HUES64 (cell line): Measurements from ENCODE around the gene PDXDC1.
"Not testable (repeated sequence)": the region's sequence is repeated elsewhere in the genome, so short reads cannot be mapped to it uniquely, and the experiment has no call there.

Experiments
- H3K27ac ChIP-seq: 2 replicates; pipeline ENCODE4 v1.7.0; 2013; ENCODE audit warnings: low read depth, low read length, inconsistent platforms
- H3K27me3 ChIP-seq: 2 replicates; pipeline ENCODE4 v1.6.1; 2013; ENCODE audit warnings: mild to moderate bottlenecking, low read length; ENCODE audit not compliant: insufficient read depth
- H3K36me3 ChIP-seq: 2 replicates; pipeline ENCODE4 v1.6.1; 2013; ENCODE audit warnings: mild to moderate bottlenecking, low read length; ENCODE audit not compliant: insufficient read depth
- H3K4me1 ChIP-seq: 2 replicates; pipeline ENCODE4 v1.6.1; 2013; ENCODE audit warnings: mild to moderate bottlenecking, low read length, moderate library complexity; ENCODE audit not compliant: insufficient read depth
- H3K4me3 ChIP-seq: 2 replicates; pipeline ENCODE4 v1.5.1; 2013; ENCODE audit warnings: mild to moderate bottlenecking, low read length, moderate library complexity
- H3K9ac ChIP-seq: 2 replicates; pipeline ENCODE4 v1.6.1; 2013; ENCODE audit warnings: mild to moderate bottlenecking, low read depth, low read length
- H3K9me3 ChIP-seq: 2 replicates; pipeline ENCODE4 v1.6.1; 2013; ENCODE audit warnings: low read depth, low read length; ENCODE audit not compliant: insufficient read depth
- WGBS: fragments of 150-250, 120-280 bp; methylation state at CpG from one replicate; pipeline ENCODE4 v1.1.7; 2013; ENCODE audit warnings: missing lambda C conversion rate; 5-methylcytosine and 5-hydroxymethylcytosine counted together

The PDXDC1 gene

DNA sequence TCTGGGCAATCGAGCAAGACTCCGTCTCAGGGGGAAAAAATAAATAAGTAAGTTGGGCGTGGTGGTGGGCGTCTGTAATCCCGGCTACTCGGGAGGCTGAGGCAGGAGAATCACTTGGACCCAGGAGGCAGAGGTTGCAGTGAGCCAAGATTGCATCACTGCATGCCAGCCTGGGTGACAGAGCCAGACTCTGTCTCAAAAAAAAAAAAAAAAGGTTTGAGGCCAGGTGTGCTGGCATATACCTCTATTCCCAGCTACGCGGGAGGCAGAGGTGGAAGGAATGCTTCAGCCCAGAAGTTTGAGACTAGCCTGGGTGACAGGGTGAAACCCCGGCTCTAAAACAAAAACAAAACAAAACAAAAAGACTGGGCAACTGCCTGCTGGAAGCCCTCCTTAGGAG, 70.4 kb downstream of the PDXDC1 start:
- not testable (repeated sequence) for H3K27me3 ChIP-seq, H3K27ac ChIP-seq, H3K9ac ChIP-seq, H3K4me1 ChIP-seq, H3K4me3 ChIP-seq, H3K9me3 ChIP-seq
- peaks cover 26% of the 10 kb centered on the region for H3K36me3 ChIP-seq
- WGBS, result 97% methylated on average over 9 of the region's 9 CpGs

DNA sequence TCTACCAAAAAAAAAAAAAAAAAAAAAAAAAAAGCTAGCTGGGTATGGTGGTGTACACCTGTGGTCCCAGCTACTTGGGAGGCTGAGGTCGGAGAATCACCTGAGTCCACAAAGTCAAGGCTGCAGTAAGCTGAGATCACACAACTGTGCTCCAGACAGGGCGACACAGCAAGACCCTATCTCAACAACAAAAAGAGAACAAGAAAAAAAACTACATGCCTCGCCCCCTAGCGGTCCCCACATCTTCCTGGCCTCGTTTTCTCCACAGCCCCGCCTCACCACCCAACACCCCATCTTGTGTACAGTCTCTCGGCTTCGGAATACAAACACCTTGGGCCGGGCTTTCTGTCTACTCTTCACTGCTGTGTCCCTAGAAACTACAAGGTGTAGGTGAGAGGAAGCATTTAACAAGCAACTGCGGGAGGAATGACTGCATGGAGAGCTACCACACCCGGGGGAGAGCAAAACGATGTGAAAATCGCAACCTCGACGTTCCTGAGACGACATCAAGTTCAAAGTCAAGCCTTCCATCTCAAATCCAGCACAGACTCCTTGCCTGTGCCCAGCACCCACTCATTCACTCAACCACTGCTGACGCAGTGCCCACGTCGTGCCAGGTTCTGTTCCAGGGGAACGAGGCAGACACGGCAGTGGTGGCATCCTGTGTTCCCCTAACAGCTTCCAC, 72.0 kb downstream of the PDXDC1 start:
- no peak overlapping the region for H3K27ac ChIP-seq
- no peaks in the 10 kb centered on the region for H3K27me3 ChIP-seq
- H3K4me3 ChIP-seq, result no peak overlapping the region
- no peak overlapping the region for H3K9ac ChIP-seq
- H3K36me3 ChIP-seq, result peaks cover 13% of the 10 kb centered on the region
- H3K9me3 ChIP-seq, result no peaks in the 10 kb centered on the region
- H3K4me1 ChIP-seq, result no peaks in the 10 kb centered on the region
- WGBS, result 94% methylated on average over 21 of the region's 21 CpGs

DNA sequence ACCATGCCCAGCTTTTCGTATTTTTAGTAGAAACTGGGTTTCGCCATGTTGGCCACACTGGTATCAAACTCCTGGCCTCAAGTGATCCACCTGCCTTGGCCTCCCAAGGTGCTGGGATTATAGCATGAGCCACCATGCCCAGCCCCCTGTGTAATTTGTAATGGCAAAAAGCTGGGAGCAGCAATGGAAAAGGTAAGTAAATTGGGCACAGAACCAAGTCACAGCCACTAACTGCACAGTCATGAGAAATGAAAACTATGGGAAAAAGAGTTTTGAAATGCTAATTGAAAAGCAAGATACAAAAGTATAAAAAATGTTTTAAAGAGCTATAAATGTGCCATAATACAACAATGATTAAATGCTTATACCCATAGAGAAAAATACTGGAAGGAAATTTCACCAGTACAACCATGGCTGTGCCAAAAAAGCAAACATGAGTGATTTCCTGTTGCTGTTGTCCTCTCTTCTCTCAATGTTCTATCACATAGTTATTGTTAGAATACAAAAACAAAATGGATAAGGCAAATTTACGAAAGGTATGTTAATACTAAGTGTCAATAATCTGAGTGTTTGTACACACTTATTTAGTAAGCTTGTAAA, 74.9 kb downstream of the PDXDC1 start:
- WGBS, result 97% methylated on average over 3 of the region's 3 CpGs
- Histone ChIP-seq H3K4me3 (no peak overlapping the region), H3K27ac (no peak overlapping the region), H3K9me3 (no peaks in the 10 kb centered on the region), H3K9ac (no peak overlapping the region), H3K27me3 (no peaks in the 10 kb centered on the region), H3K36me3 (peaks cover 7% of the 10 kb centered on the region), H3K4me1 (no peaks in the 10 kb centered on the region)

DNA sequence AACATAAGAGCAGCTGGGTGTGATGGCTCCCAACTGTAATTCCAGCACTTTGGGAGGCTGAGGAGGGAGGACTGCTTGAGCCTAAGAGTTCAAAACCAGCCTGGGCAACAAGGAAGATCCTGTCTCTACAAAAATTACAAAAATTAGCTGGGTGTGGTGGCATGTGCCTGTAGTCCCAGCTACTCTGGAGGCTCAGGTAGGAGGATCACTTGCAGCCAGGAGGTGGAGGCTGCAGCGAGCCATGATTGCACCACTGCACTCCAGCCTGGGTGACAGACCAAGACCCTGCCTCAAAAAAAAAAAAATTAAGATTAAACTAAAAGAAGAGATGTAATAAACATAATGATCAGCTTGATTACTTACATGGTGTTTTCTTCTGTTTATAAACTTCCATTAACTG, 75.6 kb downstream of the PDXDC1 start:
- not testable (repeated sequence) for H3K27me3 ChIP-seq, H3K4me1 ChIP-seq, H3K4me3 ChIP-seq, H3K9ac ChIP-seq, H3K36me3 ChIP-seq, H3K27ac ChIP-seq, H3K9me3 ChIP-seq
- 100% methylated on average over 1 of the region's 1 CpG for WGBS

DNA sequence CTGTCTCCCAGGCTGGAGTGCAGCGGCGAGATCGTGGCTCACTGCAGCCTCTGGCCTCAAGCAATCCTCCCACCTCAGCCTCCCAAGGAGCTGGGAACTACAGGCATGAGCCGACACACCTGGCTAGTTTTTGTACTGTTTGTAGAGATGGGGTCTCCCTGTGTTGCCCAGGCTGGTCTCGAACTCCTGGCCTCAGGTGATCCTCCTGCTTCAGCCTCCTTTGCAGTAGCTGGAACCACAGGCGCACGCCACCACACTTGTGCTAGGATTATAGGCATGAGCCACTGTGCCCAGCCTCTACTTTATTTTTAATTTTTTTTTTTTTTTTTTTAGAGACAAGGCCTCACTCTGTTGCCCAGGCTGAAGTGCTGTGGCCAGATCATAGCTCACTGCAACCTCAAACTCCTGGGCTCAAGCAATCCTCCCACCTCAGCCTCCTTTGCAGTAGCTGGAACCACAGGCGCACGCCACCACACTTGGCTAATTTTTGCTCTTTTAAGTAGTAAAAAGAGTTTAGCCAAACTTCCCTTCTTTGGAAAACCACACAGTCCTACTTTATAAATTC, 76.6 kb downstream of the PDXDC1 start:
- Histone ChIP-seq H3K27me3 (no peaks in the 10 kb centered on the region), H3K9me3 (no peaks in the 10 kb centered on the region), H3K9ac (no peak overlapping the region), H3K27ac (no peak overlapping the region), H3K4me3 (no peak overlapping the region), H3K36me3 (peaks cover 7% of the 10 kb centered on the region), H3K4me1 (no peaks in the 10 kb centered on the region)
- WGBS, result 97% methylated on average over 9 of the region's 9 CpGs

DNA sequence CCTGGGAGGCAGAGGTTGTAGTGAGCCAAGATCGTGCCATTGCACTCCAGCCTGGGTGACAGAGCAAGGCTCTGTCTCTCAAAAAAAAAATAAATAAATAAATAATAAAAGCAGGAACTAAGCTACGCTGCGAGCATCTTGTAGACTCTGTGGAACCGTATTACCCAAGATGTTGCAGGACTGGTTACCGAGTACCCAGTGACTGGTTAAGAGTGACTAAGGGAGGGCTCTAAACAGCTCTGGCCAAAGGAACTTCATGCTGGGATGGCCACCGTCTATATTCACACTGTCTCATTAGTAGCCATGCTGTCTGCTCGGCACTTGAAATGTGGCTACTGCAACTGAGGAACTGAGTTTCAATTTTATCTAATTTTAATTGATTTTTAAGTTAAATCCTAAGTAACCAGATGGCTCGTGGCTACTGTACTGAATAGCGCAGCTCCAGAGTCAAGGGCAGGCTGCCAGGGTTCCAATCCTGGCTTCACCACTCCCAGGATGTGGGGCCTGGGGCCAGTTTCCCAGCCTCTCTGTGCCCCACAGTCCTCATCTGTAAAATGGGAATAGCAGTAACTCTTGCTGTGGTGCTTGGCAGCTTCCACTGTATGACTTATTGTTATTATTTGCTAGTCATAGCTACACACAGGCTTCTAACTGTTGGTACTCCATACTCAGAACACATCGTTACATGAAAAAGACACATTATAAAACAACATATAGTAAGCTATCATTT, 78.1 kb downstream of the PDXDC1 start:
- Histone ChIP-seq H3K27ac (no peak overlapping the region), H3K4me3 (no peak overlapping the region), H3K9ac (no peak overlapping the region), H3K36me3 (no peaks in the 10 kb centered on the region), H3K27me3 (no peaks in the 10 kb centered on the region), H3K4me1 (no peaks in the 10 kb centered on the region), H3K9me3 (no peaks in the 10 kb centered on the region)
- 89% methylated on average over 9 of the region's 10 CpGs for WGBS

DNA sequence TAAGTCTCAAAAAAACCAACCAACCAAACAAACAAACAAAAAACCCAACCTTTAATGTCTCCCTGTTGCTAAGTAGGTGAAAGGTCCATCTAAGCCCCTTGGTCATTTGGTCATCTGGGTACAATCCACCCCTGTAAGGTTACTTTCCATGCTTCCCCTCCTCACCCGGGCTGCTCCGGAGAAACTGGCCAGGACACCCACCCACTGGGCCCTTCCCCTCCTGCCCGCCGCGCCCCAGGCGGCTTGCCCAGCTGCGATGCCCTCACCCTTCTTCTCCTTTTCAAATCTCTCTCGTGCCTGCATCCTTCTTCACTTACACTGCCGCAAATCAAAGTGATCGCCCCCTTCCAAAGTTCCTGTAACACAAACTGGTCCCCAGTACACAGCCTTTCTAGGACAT, 79.1 kb downstream of the PDXDC1 start:
- H3K36me3 ChIP-seq, result peaks cover 3% of the 10 kb centered on the region
- no peaks in the 10 kb centered on the region for H3K4me1 ChIP-seq
- H3K9ac ChIP-seq, result no peak overlapping the region
- H3K9me3 ChIP-seq, result no peaks in the 10 kb centered on the region
- H3K27ac ChIP-seq, result no peak overlapping the region
- 95% methylated on average over 10 of the region's 10 CpGs for WGBS
- H3K27me3 ChIP-seq, result no peaks in the 10 kb centered on the region
- no peak overlapping the region for H3K4me3 ChIP-seq

DNA sequence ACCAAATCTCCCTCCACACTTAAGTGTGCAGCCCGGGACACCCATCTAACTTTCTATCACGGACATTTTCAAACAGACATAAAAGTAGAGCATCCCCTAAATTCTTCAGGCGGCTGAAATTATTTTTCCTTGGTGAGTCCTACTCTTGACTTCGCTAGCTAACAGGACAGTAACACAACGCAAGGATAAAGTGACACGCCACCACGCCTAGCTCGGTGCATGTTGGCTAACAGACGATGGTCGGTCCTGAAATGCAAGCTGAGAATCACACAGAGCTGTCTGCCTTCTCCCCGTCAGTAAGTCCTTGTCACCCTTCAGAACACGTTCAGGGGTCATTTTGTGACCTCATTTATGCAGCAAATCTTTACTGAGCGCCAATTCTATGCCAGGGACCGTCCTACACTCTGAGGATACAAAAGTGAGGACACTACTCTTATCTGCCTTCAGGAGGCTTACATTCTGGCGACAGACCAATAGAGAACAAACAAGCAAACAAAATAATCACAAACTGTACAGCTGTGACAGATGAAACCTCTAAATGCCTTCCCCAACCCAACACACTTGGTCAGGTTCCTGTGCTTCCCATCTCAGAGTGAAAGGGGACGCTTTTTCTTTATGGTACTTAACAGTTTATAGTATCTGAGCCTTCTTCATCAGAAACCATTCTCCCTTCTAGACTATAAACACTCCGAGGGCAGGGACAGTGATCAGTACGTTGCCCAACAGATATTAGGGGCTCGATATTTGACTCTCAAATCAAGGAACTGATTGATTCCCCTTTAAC, 79.7 kb downstream of the PDXDC1 start:
- Histone ChIP-seq H3K9ac (peak overlapping the region; percentile 81; the same call in 1 of the 2 replicates), H3K4me1 (no peaks in the 10 kb centered on the region), H3K27ac (no peak overlapping the region), H3K36me3 (peaks cover 9% of the 10 kb centered on the region), H3K9me3 (no peaks in the 10 kb centered on the region), H3K4me3 (peak overlapping the region; percentile 90), H3K27me3 (no peaks in the 10 kb centered on the region)
- 89% methylated on average over 19 of the region's 19 CpGs for WGBS

DNA sequence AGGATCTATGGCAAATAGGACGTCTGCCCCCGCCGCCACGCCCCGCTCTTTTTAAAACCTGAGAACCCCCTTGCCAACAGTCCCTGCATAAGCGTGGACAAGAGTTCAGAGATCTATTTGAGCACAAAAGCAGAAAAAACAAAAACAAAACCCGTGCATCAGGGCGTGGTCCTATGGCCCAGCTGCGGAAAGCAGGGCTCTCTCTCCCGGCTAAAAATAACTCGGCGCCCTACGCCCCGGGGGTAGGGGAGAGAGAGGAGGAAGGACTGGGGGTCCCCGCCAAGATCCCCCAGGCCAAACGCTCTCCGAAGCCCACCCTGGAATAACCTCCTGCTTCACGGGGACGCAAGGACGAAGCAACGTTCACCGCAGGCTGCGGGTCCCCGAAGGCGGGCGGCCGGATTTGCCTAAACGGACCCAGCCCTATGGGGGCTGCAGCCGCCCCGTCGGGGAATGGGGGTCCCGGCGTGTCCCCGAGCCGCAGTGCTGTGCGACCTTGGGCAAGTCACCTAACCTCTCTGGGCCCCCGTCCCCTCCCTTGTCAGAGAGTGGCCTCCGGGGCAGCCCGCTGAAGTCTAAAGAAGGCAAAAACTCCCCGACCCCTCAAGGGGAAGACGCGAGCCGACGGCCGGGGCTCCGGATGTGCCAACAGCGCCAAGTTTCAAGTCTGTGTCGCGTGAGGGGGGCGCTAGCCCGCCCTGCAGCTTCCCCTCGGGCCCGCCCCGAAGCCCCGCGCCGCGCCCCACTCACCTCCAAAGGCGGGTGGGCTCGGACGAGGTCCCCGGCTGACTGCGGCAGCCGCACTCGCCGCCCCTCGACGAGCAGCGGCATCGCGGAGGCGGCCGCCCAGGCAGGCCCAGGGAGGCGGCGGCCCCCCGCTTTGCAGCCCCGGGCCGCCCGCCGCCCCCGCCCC, 80.6 kb downstream of the PDXDC1 start:
- peak overlapping the region; percentile 37; the same call in 1 of the 2 replicates for H3K27ac ChIP-seq
- 4% methylated on average over 81 of the region's 81 CpGs for WGBS
- no peaks in the 10 kb centered on the region for H3K4me1 ChIP-seq
- peak overlapping the region; percentile 90 for H3K4me3 ChIP-seq
- peak overlapping the region; percentile 81 for H3K9ac ChIP-seq
- H3K27me3 ChIP-seq, result no peaks in the 10 kb centered on the region
- H3K9me3 ChIP-seq, result no peaks in the 10 kb centered on the region
- H3K36me3 ChIP-seq, result peaks cover 18% of the 10 kb centered on the region

DNA sequence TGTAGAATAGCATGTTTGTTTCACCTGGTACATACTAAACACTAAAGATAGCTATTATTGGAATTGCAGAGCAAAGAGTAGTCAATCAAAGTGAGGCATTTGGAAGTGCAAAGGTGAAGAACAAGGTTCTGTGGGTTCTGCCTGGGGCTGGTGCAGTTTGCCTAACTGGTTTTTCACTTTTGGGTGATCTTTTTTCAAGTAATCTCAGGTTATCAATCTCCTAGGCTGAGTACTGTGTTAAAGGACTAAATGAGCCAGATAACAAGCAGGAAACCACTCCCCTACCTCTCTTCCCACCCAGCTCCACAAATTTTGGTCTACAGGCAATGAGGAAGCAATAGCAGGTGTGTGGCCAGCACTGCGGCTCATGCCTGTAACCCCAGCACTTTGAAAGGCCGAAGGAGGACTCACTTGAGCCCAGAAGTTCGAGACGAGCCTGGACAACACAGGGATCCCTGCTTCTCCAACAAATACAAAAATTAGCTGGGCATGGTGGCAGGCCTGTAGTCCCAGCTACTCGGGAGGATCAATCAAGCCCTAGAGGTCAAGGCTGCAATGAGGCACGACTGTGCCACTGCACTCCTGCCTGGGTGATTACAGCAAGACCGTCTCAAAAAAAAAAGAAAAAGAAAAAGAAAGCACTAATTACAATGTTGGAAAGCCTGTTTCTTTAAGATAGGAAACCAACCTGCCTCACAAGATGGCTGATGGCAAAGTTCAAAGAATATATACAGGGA, 83.0 kb downstream of the PDXDC1 start:
- WGBS, result 92% methylated on average over 7 of the region's 7 CpGs
- Histone ChIP-seq H3K27ac (no peak overlapping the region), H3K4me1 (no peaks in the 10 kb centered on the region), H3K4me3 (no peak overlapping the region), H3K9me3 (no peaks in the 10 kb centered on the region), H3K36me3 (peaks cover 42% of the 10 kb centered on the region), H3K27me3 (no peaks in the 10 kb centered on the region), H3K9ac (no peak overlapping the region)
